Measurements from ENCODE around the gene NEIL3. TPM values are rescaled to one million over a fixed set of nuclear protein-coding genes. Genes with fewer than 3 reads are reported as not detected.

NEIL3 gene
- total RNA-seq, 1 experiment from 2014 or later: 18.1 TPM

- no peak for TF ChIP-seq SIN3A (IDR thresholded peaks at IDR 0.05; ENCODE audit: low read depth)
These were observed 42.1 kb downstream of the NEIL3 start (continued) for GRCh38 chr4:177351622-177352244.

DNA sequence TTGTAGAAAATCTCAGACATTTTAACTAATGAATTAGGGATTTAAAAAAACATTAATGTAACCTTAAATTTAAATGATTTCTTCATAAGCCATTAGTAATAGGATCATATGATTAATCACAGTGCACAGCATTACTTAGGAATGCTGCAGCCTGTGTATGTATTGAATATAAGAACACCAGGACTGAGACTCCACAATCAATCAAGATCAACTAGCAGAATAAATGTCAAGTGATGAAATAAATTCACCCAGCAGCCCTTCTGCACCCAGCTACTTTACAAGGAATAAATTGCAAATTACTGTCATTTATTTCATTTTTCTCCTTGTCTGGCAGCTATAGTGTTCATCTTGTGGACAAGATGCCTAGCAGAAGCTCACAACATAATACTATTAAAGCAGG lies 46.5 kb downstream of the NEIL3 start:
- H3K9me3 ChIP-seq (ENCODE audit: control insufficient read depth in 1 of 2, insufficient read depth in 1 of 2, low read depth in 1 of 2, low read length in 2 of 2): no peaks in the 10 kb centered on the region
- no peaks in the 10 kb centered on the region for H3K9me2 ChIP-seq (ENCODE audit: insufficient read depth)
- H3K4me1 ChIP-seq (ENCODE audit: control insufficient read depth in 1 of 2, insufficient read depth in 2 of 2, low read length in 2 of 2): no peaks in the 10 kb centered on the region
- intact Hi-C loops (cut with micrococcal nuclease): no loop called here
- peaks cover 15% of the 10 kb centered on the region for H3K79me2 ChIP-seq (ENCODE audit: insufficient read depth, low read length)
- no peaks in the 10 kb centered on the region for H4K20me1 ChIP-seq (ENCODE audit: insufficient read depth)
- ChIA-PET POLR2A (no interaction called here), CTCF (no interaction called here), RAD21 (ENCODE audit: low non-redundant PET in 1 of 2, low total read pairs in 2 of 2, uncharacterized antibody in 2 of 2, unreplicated experiment in 2 of 2) (no interaction called here)
- H3K9ac ChIP-seq (ENCODE audit: low read length): no peak overlapping the region
- BruUV-seq (replicated peaks): no TSS peak
- no peak overlapping the region for H2AFZ ChIP-seq (ENCODE audit: low read depth, low read length, poor library complexity, severe bottlenecking)
- no peak overlapping the region for H3K27ac ChIP-seq (ENCODE audit: low read depth, low read length)
- DNase-seq (ENCODE audit: low read depth, low spot score): no peak
- no peaks in the 10 kb centered on the region for H3K27me3 ChIP-seq (ENCODE audit: insufficient read depth, low read length)
- no peak for ATAC-seq
- no peak overlapping the region for H3K4me3 ChIP-seq (replicated peaks in 1 of 2; ENCODE audit: low read depth in 1 of 2, low read length in 2 of 2)
- H3K36me3 ChIP-seq (ENCODE audit: control insufficient read depth in 1 of 2, insufficient read depth in 2 of 2, low read length in 2 of 2): peaks cover 3 to 7% of the 10 kb centered on the region in 2 experiments; a peak in 3 of 4 replicates
- H3K4me2 ChIP-seq (ENCODE audit: low read length): no peak overlapping the region
- TF ChIP-seq POLR2AphosphoS5 (IDR thresholded peaks at IDR 0.05; ENCODE audit: low read depth, low read length): no peak
- no peak for TF ChIP-seq SIN3A (IDR thresholded peaks at IDR 0.05; ENCODE audit: low read depth)
- no peak for TF ChIP-seq FOSL1 (IDR thresholded peaks at IDR 0.05; ENCODE audit: low read depth)
- no peak for TF ChIP-seq CBX3 (IDR thresholded peaks at IDR 0.05; ENCODE audit: low read depth)
- TF ChIP-seq YY1 (IDR thresholded peaks at IDR 0.05; ENCODE audit: extremely low read depth, insufficient replicate concordance, low read depth, low read length): no peak
- TF ChIP-seq, protein P1, sequence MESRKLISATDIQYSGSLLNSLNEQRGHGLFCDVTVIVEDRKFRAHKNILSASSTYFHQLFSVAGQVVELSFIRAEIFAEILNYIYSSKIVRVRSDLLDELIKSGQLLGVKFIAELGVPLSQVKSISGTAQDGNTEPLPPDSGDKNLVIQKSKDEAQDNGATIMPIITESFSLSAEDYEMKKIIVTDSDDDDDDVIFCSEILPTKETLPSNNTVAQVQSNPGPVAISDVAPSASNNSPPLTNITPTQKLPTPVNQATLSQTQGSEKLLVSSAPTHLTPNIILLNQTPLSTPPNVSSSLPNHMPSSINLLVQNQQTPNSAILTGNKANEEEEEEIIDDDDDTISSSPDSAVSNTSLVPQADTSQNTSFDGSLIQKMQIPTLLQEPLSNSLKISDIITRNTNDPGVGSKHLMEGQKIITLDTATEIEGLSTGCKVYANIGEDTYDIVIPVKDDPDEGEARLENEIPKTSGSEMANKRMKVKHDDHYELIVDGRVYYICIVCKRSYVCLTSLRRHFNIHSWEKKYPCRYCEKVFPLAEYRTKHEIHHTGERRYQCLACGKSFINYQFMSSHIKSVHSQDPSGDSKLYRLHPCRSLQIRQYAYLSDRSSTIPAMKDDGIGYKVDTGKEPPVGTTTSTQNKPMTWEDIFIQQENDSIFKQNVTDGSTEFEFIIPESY (IDR thresholded peaks at IDR 0.05; ENCODE audit: extremely low read depth, insufficient replicate concordance, low read length): no peak
- TF ChIP-seq CTCF (IDR thresholded peaks at IDR 0.05 in 2 of 3, conservative IDR thresholded peaks at IDR 0.05 in 1 of 3; ENCODE audit: borderline replicate concordance in 1 of 3, insufficient read depth in 1 of 3, low read depth in 2 of 3, low read length in 2 of 3): no peak
- no peak for TF ChIP-seq SRF (IDR thresholded peaks at IDR 0.05; ENCODE audit: low read depth)
- TF ChIP-seq, protein P2, sequence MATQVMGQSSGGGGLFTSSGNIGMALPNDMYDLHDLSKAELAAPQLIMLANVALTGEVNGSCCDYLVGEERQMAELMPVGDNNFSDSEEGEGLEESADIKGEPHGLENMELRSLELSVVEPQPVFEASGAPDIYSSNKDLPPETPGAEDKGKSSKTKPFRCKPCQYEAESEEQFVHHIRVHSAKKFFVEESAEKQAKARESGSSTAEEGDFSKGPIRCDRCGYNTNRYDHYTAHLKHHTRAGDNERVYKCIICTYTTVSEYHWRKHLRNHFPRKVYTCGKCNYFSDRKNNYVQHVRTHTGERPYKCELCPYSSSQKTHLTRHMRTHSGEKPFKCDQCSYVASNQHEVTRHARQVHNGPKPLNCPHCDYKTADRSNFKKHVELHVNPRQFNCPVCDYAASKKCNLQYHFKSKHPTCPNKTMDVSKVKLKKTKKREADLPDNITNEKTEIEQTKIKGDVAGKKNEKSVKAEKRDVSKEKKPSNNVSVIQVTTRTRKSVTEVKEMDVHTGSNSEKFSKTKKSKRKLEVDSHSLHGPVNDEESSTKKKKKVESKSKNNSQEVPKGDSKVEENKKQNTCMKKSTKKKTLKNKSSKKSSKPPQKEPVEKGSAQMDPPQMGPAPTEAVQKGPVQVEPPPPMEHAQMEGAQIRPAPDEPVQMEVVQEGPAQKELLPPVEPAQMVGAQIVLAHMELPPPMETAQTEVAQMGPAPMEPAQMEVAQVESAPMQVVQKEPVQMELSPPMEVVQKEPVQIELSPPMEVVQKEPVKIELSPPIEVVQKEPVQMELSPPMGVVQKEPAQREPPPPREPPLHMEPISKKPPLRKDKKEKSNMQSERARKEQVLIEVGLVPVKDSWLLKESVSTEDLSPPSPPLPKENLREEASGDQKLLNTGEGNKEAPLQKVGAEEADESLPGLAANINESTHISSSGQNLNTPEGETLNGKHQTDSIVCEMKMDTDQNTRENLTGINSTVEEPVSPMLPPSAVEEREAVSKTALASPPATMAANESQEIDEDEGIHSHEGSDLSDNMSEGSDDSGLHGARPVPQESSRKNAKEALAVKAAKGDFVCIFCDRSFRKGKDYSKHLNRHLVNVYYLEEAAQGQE (IDR thresholded peaks at IDR 0.05; ENCODE audit: low read depth): no peak
- no peak for TF ChIP-seq ZNF274 (IDR thresholded peaks at IDR 0.05; ENCODE audit: low read depth, low read length)
- no peak for TF ChIP-seq EGR1 (IDR thresholded peaks at IDR 0.05; ENCODE audit: low read depth)
- no peak for TF ChIP-seq ZFX (IDR thresholded peaks at IDR 0.05)
- no peak for TF ChIP-seq JUND (IDR thresholded peaks at IDR 0.05)
- no peak for TF ChIP-seq EZH2 (IDR thresholded peaks at IDR 0.05)
- TF ChIP-seq POLR2A (IDR thresholded peaks at IDR 0.05; ENCODE audit: borderline replicate concordance, extremely low read depth, insufficient read depth, insufficient read length): no peak
- no peak for TF ChIP-seq ELF1 (IDR thresholded peaks at IDR 0.05; ENCODE audit: borderline replicate concordance, low read depth)
- TF ChIP-seq CEBPB (IDR thresholded peaks at IDR 0.05; ENCODE audit: low read depth): no peak
- no peak for TF ChIP-seq EZH2phosphoT487 (IDR thresholded peaks at IDR 0.05; ENCODE audit: borderline replicate concordance)
- TF ChIP-seq TCF7L2 (IDR thresholded peaks at IDR 0.05; ENCODE audit: borderline replicate concordance, extremely low read depth, insufficient read depth, insufficient read length): no peak

Measured in HCT116 (cell line).